Measurements from ENCODE around the gene CCDC192.

- no peak for TF ChIP-seq CTCF (IDR thresholded peaks at IDR 0.05)
- no peak for TF ChIP-seq POLR2A (IDR thresholded peaks at IDR 0.05)
Measured at GRCh38 chr5:127979475-127979874, 276.3 kb downstream of the CCDC192 start.
